Erythroblast (primary cell): ENCODE measurements around the gene MGLL.

Experiments used
- GATA1 ChIP-seq: IDR thresholded peaks from 2 replicates; pipeline ENCODE4 v1.6.1; 2011; ENCODE audit warnings: low read depth, mild to moderate bottlenecking, control low read depth, low read length, moderate library complexity
- POLR2A ChIP-seq: IDR thresholded peaks from 2 replicates; pipeline ENCODE4 v1.6.1; 2011; ENCODE audit warnings: mild to moderate bottlenecking, low read length

DNA sequence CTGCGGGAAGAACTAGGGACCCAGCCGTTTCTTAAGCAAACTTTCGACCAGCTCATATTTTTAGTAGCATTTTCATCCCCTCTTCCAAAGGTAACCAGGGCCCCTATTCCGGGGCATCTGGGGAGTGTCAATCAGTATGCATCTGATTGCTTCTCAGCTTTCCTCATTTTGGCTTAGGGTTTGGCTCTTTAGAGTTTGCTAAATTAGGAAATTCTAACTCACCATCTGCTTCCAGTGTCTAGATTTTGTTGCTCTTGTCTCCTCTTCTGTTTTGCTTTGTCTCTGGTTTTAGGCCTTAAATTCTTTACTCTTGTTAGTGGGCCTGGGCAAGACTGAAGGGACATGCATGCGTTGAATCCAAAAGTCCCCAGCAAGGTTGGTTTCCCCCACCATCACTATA, 159.2 kb downstream of the MGLL start:
- TF ChIP-seq POLR2A (no peak), GATA1 (no peak)
